Activated effector memory CD4-positive, alpha-beta T cell treated with Interleukin-2 at 50 U/mL for 16 hours (primary cell): ENCODE measurements around the gene ZBTB8OS.
A peak's percentile ranks its signal among the peaks of the same experiment; 100 is the strongest.
"Not testable (repeated sequence)": the region's sequence is repeated elsewhere in the genome, so short reads cannot be mapped to it uniquely, and the experiment has no call there.

Source experiments
- DNase-seq: peaks from one replicate; pipeline ENCODE4 v3.0.0-alpha.2; 2020

ZBTB8OS gene

DNA sequence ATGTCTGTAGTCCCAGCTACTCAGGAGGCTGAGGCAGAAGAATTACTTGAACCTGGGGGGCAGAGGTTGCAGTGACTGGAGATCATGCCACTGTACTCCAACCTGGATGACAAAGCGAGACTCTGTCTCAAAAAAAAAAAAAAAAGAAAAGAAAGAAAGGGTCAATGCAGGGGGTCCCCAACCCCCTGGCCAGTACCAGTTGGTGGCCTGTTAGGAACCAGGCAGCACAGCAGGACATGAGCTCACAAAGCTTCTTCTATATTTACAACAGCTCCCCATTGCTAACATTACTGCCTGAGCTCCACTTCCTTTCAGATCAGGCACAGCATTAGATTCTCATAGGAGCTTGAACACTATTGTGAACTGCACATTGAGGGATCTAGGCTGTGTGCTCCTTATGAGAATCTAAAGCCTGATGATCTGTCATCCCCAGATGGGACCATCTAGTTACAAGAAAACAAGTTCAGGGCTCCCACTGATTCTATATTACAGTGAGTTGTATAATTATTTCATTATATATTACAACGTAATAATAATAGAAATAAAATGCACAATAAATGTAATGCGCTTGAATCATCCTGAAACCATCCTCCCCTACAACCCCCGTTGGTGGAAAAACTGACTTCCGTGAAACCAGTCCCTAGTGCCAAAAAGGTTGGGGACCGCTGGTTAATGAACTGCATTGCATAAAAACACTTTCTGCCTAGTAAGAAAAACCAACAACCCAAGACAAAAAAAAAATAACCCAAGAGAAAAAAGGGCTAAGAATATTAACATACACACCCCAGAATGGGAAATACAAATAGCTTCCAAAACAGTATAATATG lies 2.8 kb downstream of the ZBTB8OS start:
- no peak for DNase-seq

DNA sequence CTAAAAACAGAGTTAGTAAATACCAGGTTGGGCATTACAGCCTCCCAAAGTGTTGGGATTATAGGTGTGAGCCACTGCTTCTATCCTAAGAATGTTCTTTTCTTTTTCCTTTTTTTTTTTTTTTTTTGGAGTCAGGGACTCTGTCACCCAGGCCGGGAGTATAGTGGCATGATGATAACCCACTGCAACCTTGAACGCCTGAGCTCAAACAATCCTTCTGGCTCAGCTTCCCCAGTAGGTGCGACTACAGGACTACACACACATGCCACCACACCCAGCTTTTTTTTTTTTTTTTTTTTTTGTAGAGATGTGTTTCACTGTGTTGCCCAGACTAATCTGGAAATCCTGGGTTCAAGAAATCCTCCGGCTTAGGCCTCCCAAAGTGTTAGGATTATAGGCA lies 5.9 kb downstream of the ZBTB8OS start:
- DNase-seq, result no peak

DNA sequence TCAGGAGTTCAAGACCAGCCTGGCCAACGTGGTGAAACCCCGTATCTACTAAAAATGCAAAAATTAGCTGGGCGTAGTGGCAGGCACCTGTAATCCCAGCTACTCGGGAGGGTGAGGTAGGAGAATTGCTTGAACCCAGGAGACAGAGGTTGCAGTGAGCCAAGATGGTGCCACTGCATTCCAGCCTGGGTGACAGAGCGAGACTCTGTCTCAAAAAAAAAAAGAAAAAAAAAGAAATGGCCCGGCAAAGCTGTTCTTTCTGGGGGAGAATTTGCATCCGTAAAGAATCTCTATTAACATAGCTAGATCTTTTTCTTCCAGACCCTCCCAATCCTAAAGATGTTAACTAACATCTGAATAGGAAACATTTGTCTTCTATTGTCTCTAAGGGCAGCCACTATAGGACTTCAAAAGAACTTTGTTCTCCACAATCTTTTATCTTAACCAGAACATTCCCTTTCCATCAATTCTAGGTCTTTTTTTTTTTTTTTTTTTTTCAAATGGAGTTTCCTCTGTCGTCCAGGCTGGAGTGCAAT lies 8.0 kb downstream of the ZBTB8OS start:
- not testable (repeated sequence) for DNase-seq

DNA sequence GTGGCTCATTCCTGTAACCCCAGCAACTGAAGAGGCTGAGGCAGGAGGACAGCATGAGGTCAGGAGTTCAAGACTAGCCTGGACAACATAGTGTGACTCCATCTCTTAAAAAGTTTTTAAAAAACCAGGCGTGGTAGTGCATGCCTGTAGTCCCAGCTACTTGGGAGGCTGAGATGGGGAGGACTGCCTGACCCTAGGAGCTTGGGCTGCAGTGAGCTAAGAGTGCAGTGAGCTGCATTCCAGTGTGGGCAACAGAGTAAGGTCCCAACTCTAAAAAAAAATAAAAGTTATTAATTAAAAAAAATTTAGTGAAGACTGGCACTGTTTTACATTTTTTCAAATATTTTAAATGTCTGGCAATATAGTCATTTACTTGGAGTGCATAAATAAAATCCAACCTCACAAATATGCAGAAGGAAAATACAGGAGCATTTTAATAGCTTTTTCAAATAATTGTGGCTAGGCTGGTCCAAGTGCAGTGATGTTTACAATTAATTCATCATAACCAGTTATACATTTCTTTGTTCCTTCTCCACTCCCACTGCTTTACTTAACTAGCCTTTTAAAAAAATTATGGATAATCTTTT lies 10.8 kb downstream of the ZBTB8OS start:
- DNase-seq, result no peak

DNA sequence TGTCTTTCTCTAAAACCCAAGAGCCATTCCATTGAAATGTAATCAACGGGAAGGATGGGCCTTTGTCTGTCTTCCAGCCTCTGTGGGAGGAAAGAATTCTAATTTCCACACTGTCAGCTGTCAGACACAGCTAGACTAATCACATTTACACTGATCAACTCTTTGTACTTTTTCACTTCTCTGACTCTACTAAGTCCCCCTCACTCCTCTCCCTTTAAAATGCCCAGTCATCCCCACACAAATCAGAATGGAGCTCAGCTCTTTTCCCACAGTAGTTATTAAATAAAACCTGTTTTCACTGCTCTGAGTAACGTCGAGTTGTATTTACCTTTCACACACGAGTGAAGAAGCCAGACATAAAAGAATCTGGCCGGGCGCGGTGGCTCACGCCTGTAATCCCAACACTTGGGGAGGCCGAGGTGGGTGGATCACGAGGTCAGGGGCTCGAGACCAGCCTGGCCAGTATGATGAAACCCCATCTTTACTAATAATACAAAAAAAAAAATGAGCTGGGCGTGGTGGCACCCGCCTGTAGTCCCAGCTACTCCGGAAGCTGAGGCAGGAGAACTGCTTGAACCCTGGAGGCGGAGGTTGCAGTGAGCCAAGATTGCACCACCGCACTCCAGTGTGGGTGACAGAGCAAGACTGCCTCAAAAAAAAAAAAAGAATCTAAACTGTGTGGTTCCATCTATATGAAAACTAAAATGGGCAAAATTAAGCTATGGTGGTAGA lies 13.3 kb downstream of the ZBTB8OS start:
- DNase-seq, result no peak

DNA sequence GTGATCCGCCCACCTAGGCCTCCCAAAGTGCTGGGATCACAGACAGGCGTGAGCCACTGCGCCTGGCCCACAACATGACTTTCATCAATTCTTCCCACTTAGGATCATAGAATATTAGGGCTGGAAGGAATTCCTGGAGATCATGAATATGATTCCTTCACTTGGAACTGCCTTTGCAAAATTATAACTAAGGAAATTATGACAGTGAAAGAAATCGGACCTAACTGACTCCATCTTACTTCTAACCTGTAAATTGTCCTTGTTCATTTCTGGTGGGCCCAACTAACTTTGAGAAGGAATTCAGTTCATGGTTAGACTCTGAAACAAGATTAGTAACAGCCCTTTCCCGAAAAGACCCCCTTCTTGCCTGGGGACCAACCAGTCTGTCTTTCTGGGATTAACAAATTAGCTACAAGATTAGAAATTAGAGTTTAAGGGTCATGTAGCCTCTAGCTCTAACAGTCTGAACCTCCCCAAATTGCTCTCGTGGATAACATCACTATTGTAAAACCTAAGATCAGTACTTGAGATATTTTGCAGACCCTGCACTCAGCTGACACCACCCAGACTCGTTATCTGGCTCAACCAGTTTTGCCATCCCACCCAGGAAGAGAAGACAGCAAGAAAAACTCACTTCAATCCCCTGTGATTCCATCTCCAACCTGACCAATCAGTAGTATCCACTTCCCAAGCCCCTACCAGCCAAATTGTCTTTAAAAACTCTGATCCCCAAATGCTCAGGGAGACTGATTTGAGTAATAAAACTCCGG lies 14.7 kb downstream of the ZBTB8OS start:
- DNase-seq, result no peak

DNA sequence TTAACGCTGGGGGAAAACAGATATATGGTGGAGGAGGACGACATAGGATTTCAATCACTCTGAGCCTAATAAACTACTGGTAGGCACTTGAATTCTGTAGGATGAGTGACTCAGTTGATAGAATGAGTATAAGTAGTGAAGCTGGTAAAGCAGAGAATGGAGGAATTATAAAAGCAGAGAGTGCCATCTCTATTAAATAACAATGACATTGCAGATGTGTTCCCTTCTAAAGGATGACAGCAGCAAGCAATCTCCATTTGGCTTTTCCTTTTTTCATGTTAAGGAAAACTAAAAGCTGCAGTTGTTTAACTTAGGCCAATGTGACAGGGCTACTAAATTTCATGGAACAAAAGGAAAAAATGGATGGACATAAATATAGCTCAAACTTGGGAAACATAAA lies 17.5 kb downstream of the ZBTB8OS start:
- DNase-seq, result no peak

DNA sequence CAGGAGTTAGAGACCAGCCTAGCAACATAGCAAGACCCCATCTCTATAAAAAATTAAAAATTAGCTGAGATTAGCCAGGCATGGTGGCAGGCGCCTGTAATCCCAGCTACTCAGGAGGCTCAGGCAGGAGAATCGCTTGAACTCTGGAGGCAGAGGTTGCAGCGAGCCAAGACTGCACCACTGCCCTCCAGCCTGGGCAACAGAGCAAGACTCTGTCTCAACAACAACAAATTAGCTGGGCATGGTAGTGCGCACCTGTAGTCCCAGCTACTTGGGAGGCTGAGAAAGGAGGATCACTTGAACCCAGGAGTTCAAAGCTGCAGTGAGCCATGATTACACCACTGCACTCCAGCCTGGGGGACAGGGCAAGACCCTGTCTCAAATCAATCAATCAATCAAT lies 20.2 kb downstream of the ZBTB8OS start:
- not testable (repeated sequence) for DNase-seq

DNA sequence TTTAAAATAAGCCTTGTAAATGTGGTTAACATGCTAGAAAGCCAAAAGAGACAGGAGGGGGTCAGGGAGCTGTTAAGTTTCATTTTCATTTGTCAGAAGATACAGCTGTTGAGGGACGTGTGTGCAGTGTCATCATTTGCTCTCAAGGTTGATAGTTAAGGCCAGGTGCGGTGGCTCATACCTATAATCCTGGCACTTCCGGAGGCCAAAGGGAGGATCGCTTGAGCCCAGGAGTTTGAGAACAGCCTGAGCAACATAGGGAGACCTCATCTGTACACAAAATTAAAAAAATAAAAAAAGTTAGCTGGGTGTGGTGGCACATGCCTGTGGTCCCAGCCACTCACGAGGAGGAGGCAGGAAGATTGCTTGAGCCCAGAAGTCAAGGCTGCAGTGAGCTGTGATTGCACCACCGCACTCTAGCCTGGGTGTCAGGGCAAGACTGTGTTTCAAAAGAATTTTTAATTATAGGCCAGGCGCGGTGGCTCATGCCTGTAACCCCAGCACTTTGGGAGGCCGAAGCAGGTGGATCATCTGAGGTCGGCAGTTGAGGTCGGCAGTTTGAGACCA lies 22.7 kb downstream of the ZBTB8OS start:
- no peak for DNase-seq

DNA sequence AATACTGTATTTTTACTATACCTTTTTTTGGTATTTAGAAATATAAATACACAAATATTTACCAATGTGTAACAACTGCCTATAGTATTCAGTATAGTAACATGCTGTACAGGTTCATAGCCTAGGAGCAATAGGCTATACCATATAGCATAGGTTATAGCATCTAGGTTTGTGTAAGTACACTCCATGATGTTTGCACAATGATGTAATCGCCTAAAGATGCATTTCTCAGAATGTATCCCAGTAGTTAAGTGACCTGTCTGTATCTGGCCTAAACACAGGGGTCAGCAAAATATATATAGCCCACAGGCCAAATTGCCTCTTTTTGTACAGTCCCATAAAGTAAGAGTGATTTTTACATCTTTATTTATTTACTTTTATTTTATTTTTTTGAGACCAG lies 24.2 kb downstream of the ZBTB8OS start:
- no peak for DNase-seq

DNA sequence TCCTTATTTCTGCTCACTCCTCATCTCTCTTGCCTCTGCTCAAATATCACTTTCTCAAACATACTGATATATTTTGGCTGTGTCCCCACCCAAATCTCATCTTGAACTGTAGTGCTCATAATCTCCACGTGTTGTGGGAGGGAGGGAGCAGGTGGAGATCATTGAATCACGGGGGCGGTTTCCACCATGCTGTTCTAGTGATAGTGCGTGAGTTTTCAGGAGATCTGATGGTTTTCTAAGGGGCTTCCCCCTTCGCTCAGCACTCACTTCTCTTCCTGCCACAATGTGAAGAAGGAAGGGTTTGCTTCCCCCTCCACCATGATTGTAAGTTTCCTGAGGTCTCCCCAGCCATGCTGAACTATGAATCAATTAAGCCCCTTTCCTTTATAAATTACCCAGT lies 26.6 kb downstream of the ZBTB8OS start:
- no peak for DNase-seq

DNA sequence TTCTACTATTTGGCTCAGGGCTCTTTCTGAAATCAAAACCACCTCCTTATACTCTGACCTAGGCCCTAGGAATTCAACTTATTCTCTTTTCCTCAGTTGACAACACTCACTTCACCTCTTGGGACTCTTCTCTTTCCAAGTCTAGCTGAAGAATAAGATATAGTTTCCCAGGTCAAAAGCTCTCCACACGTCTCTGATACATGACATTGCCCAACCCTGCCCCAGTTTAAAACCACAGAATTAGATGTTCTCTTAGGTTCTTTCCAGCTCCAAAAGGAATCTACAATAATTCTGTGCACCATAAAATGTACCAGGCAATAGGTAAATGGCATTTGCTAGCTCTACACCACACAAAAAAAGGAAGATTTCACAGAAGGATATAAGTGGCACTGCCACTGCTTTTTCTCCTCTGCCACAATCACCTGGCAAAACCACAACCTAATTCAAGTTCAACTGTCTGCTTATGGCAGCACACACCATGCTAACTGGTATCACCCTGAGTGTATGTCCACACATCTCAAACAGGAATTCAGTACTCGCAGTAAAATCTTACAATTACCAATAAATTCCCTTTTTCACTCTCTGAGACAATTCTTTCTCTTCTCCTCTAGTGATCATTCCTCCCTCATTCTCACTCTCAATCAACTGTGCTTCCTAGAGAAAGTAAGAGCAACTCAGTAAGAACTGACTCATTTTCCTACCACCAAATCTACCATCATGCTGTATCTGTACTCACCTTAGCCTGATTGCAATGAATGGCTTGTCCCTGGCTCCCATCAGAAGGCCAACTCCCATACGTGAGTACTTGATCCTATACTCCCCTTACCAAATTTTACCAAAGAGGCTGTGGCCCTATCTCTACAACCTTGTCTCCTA lies 27.3 kb downstream of the ZBTB8OS start:
- DNase-seq, result no peak

DNA sequence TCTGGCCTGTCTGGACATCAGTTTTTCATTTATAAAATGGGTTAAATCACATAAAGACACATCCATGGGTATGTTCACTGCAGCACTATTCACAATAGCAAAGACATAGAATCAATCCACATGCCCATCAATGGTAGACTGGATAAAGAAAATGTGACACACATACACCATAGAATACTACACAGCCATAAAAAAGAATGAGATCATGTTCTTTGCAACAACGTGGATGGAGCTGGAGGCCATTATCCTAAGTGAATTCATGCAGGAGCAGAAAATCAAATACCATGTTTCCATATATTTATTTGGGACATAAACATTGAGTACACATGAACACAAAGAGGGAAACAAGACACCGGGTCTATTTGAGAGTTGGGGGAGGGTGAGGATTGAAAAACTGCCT lies 28.1 kb downstream of the ZBTB8OS start:
- DNase-seq, result no peak

DNA sequence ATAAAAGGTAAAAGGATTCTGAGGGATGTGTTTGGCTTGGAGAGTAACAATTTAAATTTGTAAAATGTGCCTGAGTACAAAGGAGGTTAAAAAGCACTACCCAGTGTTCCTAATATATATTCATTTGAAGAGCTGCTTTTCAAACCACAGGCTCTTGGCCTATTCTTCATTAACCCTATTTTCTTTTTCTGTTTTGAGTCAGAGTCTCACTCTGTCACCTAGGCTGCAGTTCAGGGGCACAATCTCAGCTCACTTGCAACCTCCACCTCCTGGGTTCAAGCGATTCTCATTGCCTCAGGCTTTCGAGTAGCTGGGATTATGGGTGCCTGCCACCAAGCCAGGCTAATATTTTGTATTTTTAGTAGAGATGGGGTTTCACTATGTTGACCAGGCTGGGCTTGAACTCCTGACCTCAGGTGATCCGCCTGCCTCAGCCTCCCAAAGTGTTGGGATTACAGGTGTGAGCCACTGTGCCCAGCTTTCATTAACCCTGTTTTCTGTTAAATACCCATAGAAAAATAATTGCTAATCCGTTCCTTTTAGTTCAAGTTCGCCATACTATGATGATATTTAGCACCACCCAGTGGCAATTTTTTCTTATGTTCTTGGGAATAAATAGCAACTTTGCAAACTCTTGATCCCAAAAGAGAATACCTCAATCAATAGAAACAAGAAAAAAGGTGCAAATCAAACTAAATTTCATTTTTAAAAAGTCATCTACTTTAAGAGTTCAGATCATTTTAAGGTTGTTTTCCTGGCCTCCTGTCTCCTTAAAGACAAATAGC lies 30.5 kb downstream of the ZBTB8OS start:
- no peak for DNase-seq

DNA sequence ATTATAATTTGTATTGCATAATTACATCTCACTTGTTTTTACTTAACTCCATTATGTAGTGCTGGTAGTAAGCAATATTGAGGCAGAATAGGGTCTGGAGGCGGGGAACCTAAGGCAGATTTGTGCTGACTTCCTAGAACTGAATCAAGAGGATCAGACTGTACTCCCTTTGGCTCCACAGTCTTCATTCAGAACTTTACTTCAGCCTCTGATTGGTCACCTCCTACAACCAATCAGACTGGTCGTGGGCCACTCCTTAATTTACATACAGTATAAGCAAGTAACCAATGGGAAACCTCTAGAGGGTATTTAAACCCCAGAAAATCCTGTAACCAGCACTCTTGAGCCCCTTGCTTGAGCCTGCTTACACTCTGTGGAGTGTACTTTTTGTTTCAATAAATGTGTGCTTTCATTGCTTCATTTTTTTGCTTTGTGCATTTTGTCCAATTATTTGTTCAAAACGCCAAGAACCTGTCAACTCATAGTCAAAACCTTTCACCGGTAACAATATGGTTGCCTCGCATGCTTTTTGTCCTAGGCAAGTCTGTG lies 31.6 kb downstream of the ZBTB8OS start:
- DNase-seq, result no peak

DNA sequence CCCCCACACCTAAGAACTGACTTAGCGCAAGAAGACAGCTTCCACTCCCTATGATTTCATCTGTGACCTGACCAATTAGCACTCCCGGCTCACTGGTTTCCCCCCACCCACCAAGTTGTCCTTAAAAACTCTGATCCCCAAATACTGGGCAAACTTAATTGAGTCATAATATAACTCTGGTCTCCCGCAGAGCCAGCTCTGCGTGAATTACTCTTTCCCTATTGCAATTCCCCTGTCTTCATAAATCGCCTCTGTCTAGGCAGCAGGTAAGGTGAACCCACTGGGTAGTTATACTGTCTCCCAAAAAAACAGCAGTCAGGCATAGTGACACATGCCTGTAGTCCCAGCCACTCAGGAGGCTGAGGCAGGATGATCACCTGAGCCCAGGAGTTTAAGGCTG lies 36.9 kb downstream of the ZBTB8OS start:
- DNase-seq, result no peak

DNA sequence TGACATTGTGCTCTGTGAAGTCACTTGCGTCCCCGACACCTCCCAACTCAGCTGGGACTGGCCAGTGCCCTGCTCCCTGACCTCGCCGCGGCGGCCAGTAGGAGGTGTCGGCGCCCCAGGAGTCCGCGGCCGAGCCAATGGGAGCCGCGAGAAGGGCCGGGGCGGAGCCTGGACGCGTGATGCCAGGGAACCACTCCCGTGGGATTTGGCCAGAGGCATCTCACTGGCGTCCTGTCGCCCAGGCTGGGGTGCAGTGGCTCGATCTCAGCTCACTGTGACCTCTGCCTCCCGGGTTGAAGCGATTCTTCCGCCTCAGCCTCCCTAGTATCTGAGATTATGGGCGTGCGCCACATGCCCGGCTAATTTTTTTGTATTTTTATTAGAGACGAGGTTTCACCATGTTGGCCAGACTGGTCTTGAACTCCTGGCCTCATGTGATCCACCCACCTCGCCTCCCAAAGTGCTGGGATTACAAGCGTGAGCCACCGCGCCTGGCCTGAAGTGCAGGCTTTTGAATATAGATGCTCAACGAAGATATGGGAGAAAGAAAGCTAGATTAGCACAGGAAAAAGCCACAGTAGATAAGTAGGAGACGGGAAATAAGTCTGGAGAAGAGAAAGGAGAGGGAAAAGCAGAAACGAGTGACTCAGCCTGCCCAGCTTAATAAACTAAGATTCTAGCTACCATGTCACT lies 38.0 kb downstream of the ZBTB8OS start:
- DNase-seq, result peak; percentile 31

DNA sequence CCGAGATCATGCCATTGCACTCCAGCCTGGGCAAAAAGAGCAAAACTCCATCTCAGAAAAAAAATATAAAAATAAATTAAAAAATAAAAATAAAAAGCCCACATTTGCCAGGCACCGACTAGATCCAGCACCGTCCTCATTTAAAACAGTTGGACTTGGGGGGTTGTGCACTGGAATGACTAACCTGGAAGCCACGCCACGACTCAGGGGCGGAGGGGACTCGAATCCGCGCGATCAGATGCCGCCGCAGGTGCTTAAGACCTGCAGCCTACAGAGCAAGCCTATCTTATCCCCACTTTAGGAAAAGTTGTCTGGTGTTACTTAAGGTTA lies 38.5 kb downstream of the ZBTB8OS start:
- no peak for DNase-seq

DNA sequence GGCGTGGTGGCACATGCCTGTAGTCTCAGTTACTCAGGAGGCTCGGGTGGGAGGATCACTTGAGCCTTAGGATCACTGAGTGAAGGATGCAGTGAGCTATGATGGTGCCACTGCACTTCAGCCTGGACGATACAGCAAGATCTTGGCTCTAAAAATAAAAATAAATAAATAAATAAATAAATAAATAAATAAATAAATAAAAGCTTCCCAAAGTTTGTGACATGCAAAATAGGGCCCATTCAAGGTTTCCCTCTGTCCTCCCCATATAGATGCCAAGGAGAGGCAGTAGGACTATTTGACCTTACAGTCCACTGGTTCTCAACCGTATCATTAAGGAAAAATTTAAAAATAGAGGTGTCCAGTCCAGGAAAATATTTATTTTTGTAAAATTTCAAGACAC lies 41.2 kb downstream of the ZBTB8OS start:
- DNase-seq, result no peak
